ENCODE data around the gene ADGRA1. TPM values are rescaled to one million over a fixed set of nuclear protein-coding genes. Genes with fewer than 3 reads are reported as not detected.

Gene ADGRA1
- total and polyA plus RNA-seq, 2 experiments from 2014 or later, result 0.23 to 0.52 TPM

DNA sequence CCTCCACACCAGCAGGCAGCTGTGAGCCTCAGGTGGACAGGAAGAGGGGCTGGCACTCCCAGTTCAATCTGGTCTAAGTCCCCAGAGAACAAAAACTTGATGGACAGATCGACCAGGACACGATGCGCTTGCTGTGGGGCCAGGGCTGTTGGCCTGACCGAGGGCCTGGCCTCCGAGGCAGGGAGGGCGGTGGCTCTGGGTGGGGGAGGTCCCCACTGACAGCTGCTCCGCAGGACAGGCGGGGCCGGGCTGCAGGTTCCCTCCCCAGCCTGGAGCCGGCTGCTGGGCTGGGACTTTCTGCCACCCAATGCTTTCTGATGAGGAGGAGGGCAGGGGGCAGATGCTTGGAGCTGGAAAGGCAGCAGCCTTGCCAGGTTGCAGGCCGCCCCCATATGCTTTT is 37.4 kb upstream of the ADGRA1 start:
- H3K36me3 ChIP-seq (ENCODE audit: insufficient read depth), result no peaks in the 10 kb centered on the region; the same call in 1 of the 2 replicates
- no peak overlapping the region for H3K27ac Mint-ChIP-seq
- no peaks in the 10 kb centered on the region for H4K20me1 ChIP-seq (replicated peaks; ENCODE audit: insufficient read depth)
- TF ChIP-seq CREB1 (CRISPR knock-in tag; IDR thresholded peaks at IDR 0.05; ENCODE audit: low read depth) (no peak), EZH2phosphoT487 (IDR thresholded peaks at IDR 0.05; ENCODE audit: unreplicated experiment) (no peak), POLR2AphosphoS5 (IDR thresholded peaks at IDR 0.05; ENCODE audit: low read depth) (no peak), CTCF (conservative IDR thresholded peaks at IDR 0.05; ENCODE audit: low read depth in 2 of 2) (no peak), ZNF114 (CRISPR knock-in tag; IDR thresholded peaks at IDR 0.05) (no peak), STAT1 (IDR thresholded peaks at IDR 0.05; ENCODE audit: unreplicated experiment) (no peak), JUNB (IDR thresholded peaks at IDR 0.05; ENCODE audit: unreplicated experiment) (no peak)
- TF ChIP-seq, protein P1, sequence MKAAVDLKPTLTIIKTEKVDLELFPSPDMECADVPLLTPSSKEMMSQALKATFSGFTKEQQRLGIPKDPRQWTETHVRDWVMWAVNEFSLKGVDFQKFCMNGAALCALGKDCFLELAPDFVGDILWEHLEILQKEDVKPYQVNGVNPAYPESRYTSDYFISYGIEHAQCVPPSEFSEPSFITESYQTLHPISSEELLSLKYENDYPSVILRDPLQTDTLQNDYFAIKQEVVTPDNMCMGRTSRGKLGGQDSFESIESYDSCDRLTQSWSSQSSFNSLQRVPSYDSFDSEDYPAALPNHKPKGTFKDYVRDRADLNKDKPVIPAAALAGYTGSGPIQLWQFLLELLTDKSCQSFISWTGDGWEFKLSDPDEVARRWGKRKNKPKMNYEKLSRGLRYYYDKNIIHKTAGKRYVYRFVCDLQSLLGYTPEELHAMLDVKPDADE (IDR thresholded peaks at IDR 0.05), result no peak
- TF ChIP-seq, protein P2, sequence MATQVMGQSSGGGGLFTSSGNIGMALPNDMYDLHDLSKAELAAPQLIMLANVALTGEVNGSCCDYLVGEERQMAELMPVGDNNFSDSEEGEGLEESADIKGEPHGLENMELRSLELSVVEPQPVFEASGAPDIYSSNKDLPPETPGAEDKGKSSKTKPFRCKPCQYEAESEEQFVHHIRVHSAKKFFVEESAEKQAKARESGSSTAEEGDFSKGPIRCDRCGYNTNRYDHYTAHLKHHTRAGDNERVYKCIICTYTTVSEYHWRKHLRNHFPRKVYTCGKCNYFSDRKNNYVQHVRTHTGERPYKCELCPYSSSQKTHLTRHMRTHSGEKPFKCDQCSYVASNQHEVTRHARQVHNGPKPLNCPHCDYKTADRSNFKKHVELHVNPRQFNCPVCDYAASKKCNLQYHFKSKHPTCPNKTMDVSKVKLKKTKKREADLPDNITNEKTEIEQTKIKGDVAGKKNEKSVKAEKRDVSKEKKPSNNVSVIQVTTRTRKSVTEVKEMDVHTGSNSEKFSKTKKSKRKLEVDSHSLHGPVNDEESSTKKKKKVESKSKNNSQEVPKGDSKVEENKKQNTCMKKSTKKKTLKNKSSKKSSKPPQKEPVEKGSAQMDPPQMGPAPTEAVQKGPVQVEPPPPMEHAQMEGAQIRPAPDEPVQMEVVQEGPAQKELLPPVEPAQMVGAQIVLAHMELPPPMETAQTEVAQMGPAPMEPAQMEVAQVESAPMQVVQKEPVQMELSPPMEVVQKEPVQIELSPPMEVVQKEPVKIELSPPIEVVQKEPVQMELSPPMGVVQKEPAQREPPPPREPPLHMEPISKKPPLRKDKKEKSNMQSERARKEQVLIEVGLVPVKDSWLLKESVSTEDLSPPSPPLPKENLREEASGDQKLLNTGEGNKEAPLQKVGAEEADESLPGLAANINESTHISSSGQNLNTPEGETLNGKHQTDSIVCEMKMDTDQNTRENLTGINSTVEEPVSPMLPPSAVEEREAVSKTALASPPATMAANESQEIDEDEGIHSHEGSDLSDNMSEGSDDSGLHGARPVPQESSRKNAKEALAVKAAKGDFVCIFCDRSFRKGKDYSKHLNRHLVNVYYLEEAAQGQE (IDR thresholded peaks at IDR 0.05; ENCODE audit: unreplicated experiment), result no peak
- TF ChIP-seq, protein P3, sequence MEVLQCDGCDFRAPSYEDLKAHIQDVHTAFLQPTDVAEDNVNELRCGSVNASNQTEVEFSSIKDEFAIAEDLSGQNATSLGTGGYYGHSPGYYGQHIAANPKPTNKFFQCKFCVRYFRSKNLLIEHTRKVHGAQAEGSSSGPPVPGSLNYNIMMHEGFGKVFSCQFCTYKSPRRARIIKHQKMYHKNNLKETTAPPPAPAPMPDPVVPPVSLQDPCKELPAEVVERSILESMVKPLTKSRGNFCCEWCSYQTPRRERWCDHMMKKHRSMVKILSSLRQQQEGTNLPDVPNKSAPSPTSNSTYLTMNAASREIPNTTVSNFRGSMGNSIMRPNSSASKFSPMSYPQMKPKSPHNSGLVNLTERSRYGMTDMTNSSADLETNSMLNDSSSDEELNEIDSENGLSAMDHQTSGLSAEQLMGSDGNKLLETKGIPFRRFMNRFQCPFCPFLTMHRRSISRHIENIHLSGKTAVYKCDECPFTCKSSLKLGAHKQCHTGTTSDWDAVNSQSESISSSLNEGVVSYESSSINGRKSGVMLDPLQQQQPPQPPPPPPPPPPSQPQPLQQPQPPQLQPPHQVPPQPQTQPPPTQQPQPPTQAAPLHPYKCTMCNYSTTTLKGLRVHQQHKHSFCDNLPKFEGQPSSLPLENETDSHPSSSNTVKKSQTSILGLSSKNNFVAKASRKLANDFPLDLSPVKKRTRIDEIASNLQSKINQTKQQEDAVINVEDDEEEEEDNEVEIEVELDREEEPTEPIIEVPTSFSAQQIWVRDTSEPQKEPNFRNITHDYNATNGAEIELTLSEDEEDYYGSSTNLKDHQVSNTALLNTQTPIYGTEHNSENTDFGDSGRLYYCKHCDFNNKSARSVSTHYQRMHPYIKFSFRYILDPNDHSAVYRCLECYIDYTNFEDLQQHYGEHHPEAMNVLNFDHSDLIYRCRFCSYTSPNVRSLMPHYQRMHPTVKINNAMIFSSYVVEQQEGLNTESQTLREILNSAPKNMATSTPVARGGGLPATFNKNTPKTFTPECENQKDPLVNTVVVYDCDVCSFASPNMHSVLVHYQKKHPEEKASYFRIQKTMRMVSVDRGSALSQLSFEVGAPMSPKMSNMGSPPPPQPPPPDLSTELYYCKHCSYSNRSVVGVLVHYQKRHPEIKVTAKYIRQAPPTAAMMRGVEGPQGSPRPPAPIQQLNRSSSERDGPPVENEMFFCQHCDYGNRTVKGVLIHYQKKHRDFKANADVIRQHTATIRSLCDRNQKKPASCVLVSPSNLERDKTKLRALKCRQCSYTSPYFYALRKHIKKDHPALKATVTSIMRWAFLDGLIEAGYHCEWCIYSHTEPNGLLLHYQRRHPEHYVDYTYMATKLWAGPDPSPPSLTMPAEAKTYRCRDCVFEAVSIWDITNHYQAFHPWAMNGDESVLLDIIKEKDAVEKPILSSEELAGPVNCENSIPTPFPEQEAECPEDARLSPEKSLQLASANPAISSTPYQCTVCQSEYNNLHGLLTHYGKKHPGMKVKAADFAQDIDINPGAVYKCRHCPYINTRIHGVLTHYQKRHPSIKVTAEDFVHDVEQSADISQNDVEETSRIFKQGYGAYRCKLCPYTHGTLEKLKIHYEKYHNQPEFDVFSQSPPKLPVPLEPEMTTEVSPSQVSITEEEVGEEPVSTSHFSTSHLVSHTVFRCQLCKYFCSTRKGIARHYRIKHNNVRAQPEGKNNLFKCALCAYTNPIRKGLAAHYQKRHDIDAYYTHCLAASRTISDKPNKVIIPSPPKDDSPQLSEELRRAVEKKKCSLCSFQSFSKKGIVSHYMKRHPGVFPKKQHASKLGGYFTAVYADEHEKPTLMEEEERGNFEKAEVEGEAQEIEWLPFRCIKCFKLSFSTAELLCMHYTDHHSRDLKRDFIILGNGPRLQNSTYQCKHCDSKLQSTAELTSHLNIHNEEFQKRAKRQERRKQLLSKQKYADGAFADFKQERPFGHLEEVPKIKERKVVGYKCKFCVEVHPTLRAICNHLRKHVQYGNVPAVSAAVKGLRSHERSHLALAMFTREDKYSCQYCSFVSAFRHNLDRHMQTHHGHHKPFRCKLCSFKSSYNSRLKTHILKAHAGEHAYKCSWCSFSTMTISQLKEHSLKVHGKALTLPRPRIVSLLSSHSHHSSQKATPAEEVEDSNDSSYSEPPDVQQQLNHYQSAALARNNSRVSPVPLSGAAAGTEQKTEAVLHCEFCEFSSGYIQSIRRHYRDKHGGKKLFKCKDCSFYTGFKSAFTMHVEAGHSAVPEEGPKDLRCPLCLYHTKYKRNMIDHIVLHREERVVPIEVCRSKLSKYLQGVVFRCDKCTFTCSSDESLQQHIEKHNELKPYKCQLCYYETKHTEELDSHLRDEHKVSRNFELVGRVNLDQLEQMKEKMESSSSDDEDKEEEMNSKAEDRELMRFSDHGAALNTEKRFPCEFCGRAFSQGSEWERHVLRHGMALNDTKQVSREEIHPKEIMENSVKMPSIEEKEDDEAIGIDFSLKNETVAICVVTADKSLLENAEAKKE (CRISPR knock-in tag; IDR thresholded peaks at IDR 0.05), result no peak
- H3K9me2 ChIP-seq (ENCODE audit: insufficient read depth), result no peaks in the 10 kb centered on the region
- peaks cover 8% of the 10 kb centered on the region for H3K27me3 Mint-ChIP-seq (ENCODE audit: insufficient read depth, low read depth, poor library complexity)
- H3K4me1 ChIP-seq (ENCODE audit: insufficient read depth), result no peaks in the 10 kb centered on the region
- no peak overlapping the region for H2AFZ ChIP-seq
- ATAC-seq, result no peak
- no peaks in the 10 kb centered on the region for H3F3A ChIP-seq (replicated peaks; ENCODE audit: low read depth)
- no peak overlapping the region for H3K27ac ChIP-seq (ENCODE audit: low read depth)
- DNase-seq (ENCODE audit: low spot score), result no peak
- H3K9me3 Mint-ChIP-seq, result no peaks in the 10 kb centered on the region
- H3K4me3 Mint-ChIP-seq, result no peak overlapping the region
- H3K36me3 Mint-ChIP-seq (ENCODE audit: low read depth), result no peaks in the 10 kb centered on the region
- H3K4me3 ChIP-seq, result no peak overlapping the region
- no peak overlapping the region for H3K4me2 ChIP-seq
- H3K27me3 ChIP-seq (ENCODE audit: insufficient read depth), result no peaks in the 10 kb centered on the region
- no peaks in the 10 kb centered on the region for H3K79me2 ChIP-seq (replicated peaks; ENCODE audit: insufficient read depth)
- H3K4me1 Mint-ChIP-seq, result peaks cover 7% of the 10 kb centered on the region; the same call in 2 of the 3 replicates
